Tibial nerve (tissue), 3 donors: Measurements from ENCODE around the gene C1orf141.

Experiments
- POLR2A ChIP-seq, 2 donors: fragments of 450-650 bp; IDR thresholded peaks; one replicate each; pipeline ENCODE4 v1.6.1; 2017; ENCODE audit warnings: antibody characterized with exemption in 2 of 2, mild to moderate bottlenecking in 2 of 2, moderate library complexity in 2 of 2
- TF ChIP-seq, protein P1 (sequence below), 5 experiments: fragments of 200-600 bp in 3 of 5; fragments of 450-650 bp in 2 of 5; sonication (generic) in 3 of 5; IDR thresholded peaks; one replicate each; pipeline ENCODE4 v1.5.1; 2016 to 2019; ENCODE audit warnings: antibody characterized with exemption in 5 of 5, mild to moderate bottlenecking in 3 of 5, moderate library complexity in 2 of 5

- TF ChIP-seq, protein P1, sequence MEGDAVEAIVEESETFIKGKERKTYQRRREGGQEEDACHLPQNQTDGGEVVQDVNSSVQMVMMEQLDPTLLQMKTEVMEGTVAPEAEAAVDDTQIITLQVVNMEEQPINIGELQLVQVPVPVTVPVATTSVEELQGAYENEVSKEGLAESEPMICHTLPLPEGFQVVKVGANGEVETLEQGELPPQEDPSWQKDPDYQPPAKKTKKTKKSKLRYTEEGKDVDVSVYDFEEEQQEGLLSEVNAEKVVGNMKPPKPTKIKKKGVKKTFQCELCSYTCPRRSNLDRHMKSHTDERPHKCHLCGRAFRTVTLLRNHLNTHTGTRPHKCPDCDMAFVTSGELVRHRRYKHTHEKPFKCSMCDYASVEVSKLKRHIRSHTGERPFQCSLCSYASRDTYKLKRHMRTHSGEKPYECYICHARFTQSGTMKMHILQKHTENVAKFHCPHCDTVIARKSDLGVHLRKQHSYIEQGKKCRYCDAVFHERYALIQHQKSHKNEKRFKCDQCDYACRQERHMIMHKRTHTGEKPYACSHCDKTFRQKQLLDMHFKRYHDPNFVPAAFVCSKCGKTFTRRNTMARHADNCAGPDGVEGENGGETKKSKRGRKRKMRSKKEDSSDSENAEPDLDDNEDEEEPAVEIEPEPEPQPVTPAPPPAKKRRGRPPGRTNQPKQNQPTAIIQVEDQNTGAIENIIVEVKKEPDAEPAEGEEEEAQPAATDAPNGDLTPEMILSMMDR (IDR thresholded peaks at IDR 0.05) = no peak
- no peak for TF ChIP-seq POLR2A (IDR thresholded peaks at IDR 0.05)
These were observed 8.5 kb downstream of the C1orf141 start for GRCh38 chr1:67126111-67126746.
